Endothelial cell of umbilical vein (primary cell): ENCODE data around the gene MINK1. TPM values are rescaled to one million over a fixed set of nuclear protein-coding genes. Genes with fewer than 3 reads are reported as not detected.

ENCODE experiments used
- BruUV-seq: library from RNA; stranded (reverse); fragments of 400-500 nt; replicated peaks from 2 replicates; lab custom pipeline; 2021; lab: Mats Ljungman, UMichigan
- CTCF ChIA-PET: fragments of 300-600, 350-600 bp; sonication (Branson Sonifier 250); formaldehyde crosslinking; loops from one replicate; lab custom pipeline; 2021; ENCODE audit warnings: antibody characterized with exemption, inconsistent platforms; lab: Charles Lee
- POLR2A ChIA-PET: fragments of 300-600, 350-600 bp; sonication (Branson Sonifier 250); formaldehyde crosslinking; loops from one replicate; lab custom pipeline; 2021; ENCODE audit warnings: antibody characterized with exemption, inconsistent platforms; lab: Charles Lee
- DNase-seq: peaks from one replicate; pipeline ENCODE4 v3.0.0-alpha.2; 2011; ENCODE audit warnings: low read depth, low spot score
- FAIRE-seq: peaks from 2 replicates; lab custom pipeline; 2011; peaks lifted over from hg19 to GRCh38; lab: Jason Lieb, UNC
- H2AFZ ChIP-seq: 2 replicates; pipeline ENCODE4 v1.6.0; 2012; ENCODE audit warnings: low read depth, low read length, control low read depth, inconsistent platforms
- H3K27ac ChIP-seq: 2 replicates; pipeline ENCODE4 v1.5.1; 2011; ENCODE audit warnings: low read depth, mild to moderate bottlenecking, control low read depth, low read length, moderate library complexity; ENCODE audit not compliant: insufficient read depth
- H3K27me3 ChIP-seq, 2 experiments: 2 replicates each; pipeline versions ENCODE4 v1.6.0 to v1.6.1; 2011; ENCODE audit warnings: low read length in 2 of 2, mixed read lengths in 1 of 2; ENCODE audit not compliant: control insufficient read depth in 2 of 2, insufficient read depth in 2 of 2
- H3K36me3 ChIP-seq, 2 experiments: 2 replicates in 1 of 2; 3 replicates in 1 of 2; pipeline ENCODE4 v1.5.1; 2011; ENCODE audit warnings: low read length in 2 of 2, mild to moderate bottlenecking in 1 of 2, moderate library complexity in 1 of 2; ENCODE audit not compliant: control insufficient read depth in 2 of 2, insufficient read depth in 2 of 2; ENCODE audit errors: extremely low read depth in 1 of 2
- H3K4me1 ChIP-seq: 3 replicates; pipeline ENCODE4 v1.5.1; 2011; ENCODE audit warnings: mild to moderate bottlenecking, low read length; ENCODE audit not compliant: control insufficient read depth, insufficient read depth; ENCODE audit errors: extremely low read depth
- H3K4me2 ChIP-seq: 2 replicates; pipeline ENCODE4 v1.6.1; 2011; ENCODE audit warnings: low read length, control low read depth, mixed read lengths; ENCODE audit not compliant: insufficient read depth
- H3K4me3 ChIP-seq, 3 experiments: fragments of 200-600 bp in 1 of 3; sonication (generic), shearing (Covaris generic) in 1 of 3; replicated peaks in 1 of 3; 2 replicates each; pipeline ENCODE4 v1.5.1; 2011 to 2016; ENCODE audit warnings: control low read depth in 3 of 3, low read length in 3 of 3, mild to moderate bottlenecking in 2 of 3, inconsistent platforms in 1 of 3, low read depth in 1 of 3, moderate library complexity in 1 of 3; ENCODE audit not compliant: insufficient read depth in 1 of 3
- H3K79me2 ChIP-seq: 2 replicates; pipeline ENCODE4 v1.6.0; 2012; ENCODE audit warnings: low read length, inconsistent platforms; ENCODE audit not compliant: control insufficient read depth, insufficient read depth
- H3K9ac ChIP-seq: replicated peaks from 2 replicates; pipeline ENCODE3; 2011; ENCODE audit warnings: low read length, control low read depth; ENCODE audit not compliant: insufficient read depth; ENCODE audit errors: extremely low read depth
- H3K9me1 ChIP-seq: replicated peaks from 3 replicates; pipeline ENCODE4 v1.6.0; 2011; ENCODE audit warnings: mild to moderate bottlenecking, low read length; ENCODE audit not compliant: control insufficient read depth, insufficient read depth; ENCODE audit errors: extremely low read depth
- H3K9me3 ChIP-seq: replicated peaks from 2 replicates; pipeline ENCODE4 v1.5.1; 2012; ENCODE audit warnings: low read length, inconsistent platforms; ENCODE audit not compliant: control insufficient read depth, insufficient read depth
- H4K20me1 ChIP-seq: replicated peaks from 2 replicates; pipeline ENCODE3; 2011; ENCODE audit warnings: mild to moderate bottlenecking, low read length; ENCODE audit not compliant: control insufficient read depth, insufficient read depth; ENCODE audit errors: extremely low read depth
- EZH2 ChIP-seq: IDR thresholded peaks from 2 replicates; pipeline ENCODE4 v1.6.1; 2012; ENCODE audit warnings: borderline replicate concordance, low read depth, mild to moderate bottlenecking, moderate library complexity, low read length, inconsistent platforms; ENCODE audit not compliant: severe bottlenecking
- FOS ChIP-seq: IDR thresholded peaks from 2 replicates; pipeline ENCODE4 v1.6.1; 2011; ENCODE audit warnings: mild to moderate bottlenecking, low read length, moderate library complexity, borderline replicate concordance; ENCODE audit not compliant: insufficient read depth
- GATA2 ChIP-seq: IDR thresholded peaks from 2 replicates; pipeline ENCODE4 v1.7.0; 2011; ENCODE audit warnings: low read depth, mild to moderate bottlenecking, moderate library complexity, mixed read lengths, low read length; ENCODE audit not compliant: insufficient read length, insufficient read depth
- JUN ChIP-seq: IDR thresholded peaks from 2 replicates; pipeline ENCODE4 v1.6.1; 2011; ENCODE audit warnings: borderline replicate concordance, low read depth; ENCODE audit not compliant: insufficient read length, insufficient read depth
- MYC ChIP-seq: IDR thresholded peaks from one replicate; pipeline ENCODE4 v1.6.1; 2011; ENCODE audit warnings: mild to moderate bottlenecking, low read depth, low read length
- dilution Hi-C: fragments of 300-500 bp; cut with MboI; formaldehyde crosslinking; loops from one replicate; pipeline ENCODE4 v1.15.0; 2019; ENCODE audit warnings: low sequenced_read_pairs; ENCODE audit not compliant: extremely low pct_ligation_motif_present
- intact Hi-C: fragments of 100-400 bp; cut with micrococcal nuclease; formaldehyde crosslinking; loops from one replicate; pipeline ENCODE4 v1.10.0; 2022
- polyA plus RNA-seq, 4 experiments: library from polyadenylated mRNA; depleted of rRNA in 3 of 4; stranded (reverse) in 3 of 4; unstranded in 1 of 4; fragments of >200 nt; gene quantifications; 2 replicates each; pipeline versions ENCODE4 v1.2.1 to v1.2.3, GENCODE V29; 2011 to 2012; ENCODE audit warnings: missing spikeins in 1 of 4
- total RNA-seq: library from RNA; stranded (reverse); gene quantifications from 2 replicates; pipeline ENCODE4 v1.2.3, GENCODE V29; 2021
- TF ChIP-seq, protein P1 (sequence below), 2 donors: IDR thresholded peaks; 1 replicate in 1 of 2; 2 replicates in 1 of 2; pipeline ENCODE4 v1.5.1; 2011; ENCODE audit warnings: low read length in 2 of 2, mild to moderate bottlenecking in 2 of 2, moderate library complexity in 2 of 2, control low read depth in 1 of 2, inconsistent platforms in 1 of 2, low read depth in 1 of 2; ENCODE audit not compliant: insufficient read depth in 1 of 2; ENCODE audit errors: extremely low read depth in 1 of 2
- TF ChIP-seq, protein P2 (sequence below): IDR thresholded peaks from 2 replicates; pipeline ENCODE4 v1.6.1; 2011; ENCODE audit not compliant: insufficient read depth, insufficient read length

MINK1 gene
- total and polyA plus RNA-seq, 2 donors (not counting 3 experiments of a cell fraction or from before 2014, with no cell fraction given): 53.6 to 89.4 TPM

DNA sequence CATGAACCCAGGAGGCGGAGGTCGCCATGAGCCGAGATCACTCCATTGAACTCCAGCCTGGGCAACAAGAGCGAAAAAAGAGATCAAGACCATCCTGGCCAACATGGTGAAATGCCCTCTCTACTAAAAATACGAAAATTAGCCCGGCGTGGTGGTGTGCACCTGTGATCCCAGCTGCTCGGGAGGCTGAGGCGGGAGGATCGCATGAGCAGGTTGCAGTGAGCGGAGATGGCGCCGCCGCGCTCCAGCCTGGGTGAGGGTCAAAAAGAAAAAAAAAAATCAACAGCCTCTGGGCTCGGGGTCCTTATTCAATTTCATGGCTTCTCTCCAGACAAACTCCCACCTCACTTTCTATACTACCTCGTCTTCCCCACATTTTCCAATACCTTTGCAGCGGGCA, 95.7 kb downstream of the MINK1 start:
- ChIA-PET POLR2A (no interaction called here), CTCF (interaction anchor here (1.7 kb wide), 1 partner anchor 9 kb away, joined by 6 read pairs; no protein-coding TSS in a partner anchor)
- no peaks in the 10 kb centered on the region for H4K20me1 ChIP-seq
- no peak for DNase-seq
- H3K9me1 ChIP-seq: no peaks in the 10 kb centered on the region
- BruUV-seq: TSS peak; percentile 9
- no peaks in the 10 kb centered on the region for H3K4me1 ChIP-seq
- intact Hi-C loops: no loop called here
- H2AFZ ChIP-seq: no peak overlapping the region
- FAIRE-seq: no peak
- dilution Hi-C loops: no loop called here
- TF ChIP-seq, protein P1, sequence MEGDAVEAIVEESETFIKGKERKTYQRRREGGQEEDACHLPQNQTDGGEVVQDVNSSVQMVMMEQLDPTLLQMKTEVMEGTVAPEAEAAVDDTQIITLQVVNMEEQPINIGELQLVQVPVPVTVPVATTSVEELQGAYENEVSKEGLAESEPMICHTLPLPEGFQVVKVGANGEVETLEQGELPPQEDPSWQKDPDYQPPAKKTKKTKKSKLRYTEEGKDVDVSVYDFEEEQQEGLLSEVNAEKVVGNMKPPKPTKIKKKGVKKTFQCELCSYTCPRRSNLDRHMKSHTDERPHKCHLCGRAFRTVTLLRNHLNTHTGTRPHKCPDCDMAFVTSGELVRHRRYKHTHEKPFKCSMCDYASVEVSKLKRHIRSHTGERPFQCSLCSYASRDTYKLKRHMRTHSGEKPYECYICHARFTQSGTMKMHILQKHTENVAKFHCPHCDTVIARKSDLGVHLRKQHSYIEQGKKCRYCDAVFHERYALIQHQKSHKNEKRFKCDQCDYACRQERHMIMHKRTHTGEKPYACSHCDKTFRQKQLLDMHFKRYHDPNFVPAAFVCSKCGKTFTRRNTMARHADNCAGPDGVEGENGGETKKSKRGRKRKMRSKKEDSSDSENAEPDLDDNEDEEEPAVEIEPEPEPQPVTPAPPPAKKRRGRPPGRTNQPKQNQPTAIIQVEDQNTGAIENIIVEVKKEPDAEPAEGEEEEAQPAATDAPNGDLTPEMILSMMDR (IDR thresholded peaks at IDR 0.05; ENCODE audit: extremely low read depth in 1 of 2, insufficient read depth in 1 of 2, low read depth in 1 of 2, low read length in 2 of 2): no peak
- no peak for TF ChIP-seq FOS
- no peak for TF ChIP-seq EZH2
- no peak for TF ChIP-seq GATA2
- TF ChIP-seq, protein P2, sequence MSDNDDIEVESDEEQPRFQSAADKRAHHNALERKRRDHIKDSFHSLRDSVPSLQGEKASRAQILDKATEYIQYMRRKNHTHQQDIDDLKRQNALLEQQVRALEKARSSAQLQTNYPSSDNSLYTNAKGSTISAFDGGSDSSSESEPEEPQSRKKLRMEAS: no peak
- no peak for TF ChIP-seq MYC
- no peak for TF ChIP-seq JUN
- H3K9me3 ChIP-seq: no peaks in the 10 kb centered on the region
- no peaks in the 10 kb centered on the region for H3K79me2 ChIP-seq
- H3K4me2 ChIP-seq: no peak overlapping the region
- H3K9ac ChIP-seq: no peak overlapping the region
- no peak overlapping the region for H3K4me3 ChIP-seq
- no peaks in the 10 kb centered on the region for H3K36me3 ChIP-seq
- H3K27me3 ChIP-seq: no peaks in the 10 kb centered on the region
- H3K27ac ChIP-seq: no peak overlapping the region
